Amniotic epithelial cell (primary cell): Measurements from ENCODE around the gene OR10G2.
A peak's percentile ranks its signal among the peaks of the same experiment; 100 is the strongest.
"Not testable (repeated sequence)": the region's sequence is repeated elsewhere in the genome, so short reads cannot be mapped to it uniquely, and the experiment has no call there.

ENCODE experiments used
- DNase-seq: peaks from one replicate; pipeline ENCODE4 v3.0.0-alpha.2; 2010; ENCODE audit warnings: low read depth

Gene OR10G2, protein sequence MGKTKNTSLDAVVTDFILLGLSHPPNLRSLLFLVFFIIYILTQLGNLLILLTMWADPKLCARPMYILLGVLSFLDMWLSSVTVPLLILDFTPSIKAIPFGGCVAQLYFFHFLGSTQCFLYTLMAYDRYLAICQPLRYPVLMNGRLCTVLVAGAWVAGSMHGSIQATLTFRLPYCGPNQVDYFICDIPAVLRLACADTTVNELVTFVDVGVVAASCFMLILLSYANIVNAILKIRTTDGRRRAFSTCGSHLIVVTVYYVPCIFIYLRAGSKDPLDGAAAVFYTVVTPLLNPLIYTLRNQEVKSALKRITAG

DNA sequence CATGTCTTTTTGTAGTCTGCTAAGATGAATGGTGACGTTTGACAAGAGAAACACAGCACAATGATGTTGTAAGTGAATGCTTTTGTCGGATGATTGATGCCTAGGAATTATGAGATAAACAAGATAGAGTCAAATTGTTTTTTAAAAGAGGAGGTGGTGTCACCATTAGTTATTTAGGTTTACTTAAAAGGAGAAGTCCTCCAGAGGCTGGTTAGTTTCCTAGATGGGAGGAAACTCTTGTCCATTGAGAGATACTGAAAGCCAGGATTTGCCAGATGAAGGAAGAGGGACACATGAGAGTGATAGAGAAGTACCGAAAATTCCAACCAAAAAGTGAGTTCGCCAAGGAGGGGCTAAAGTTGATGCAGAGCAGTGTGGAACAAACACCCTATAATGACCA, at the start of gene OR10G2:
TSS of gene OR10G2 (minus strand) at position 101 of the 400 bp plus-strand sequence. CDS start at position 3, 98 bp downstream.
- DNase-seq = no peak

DNA sequence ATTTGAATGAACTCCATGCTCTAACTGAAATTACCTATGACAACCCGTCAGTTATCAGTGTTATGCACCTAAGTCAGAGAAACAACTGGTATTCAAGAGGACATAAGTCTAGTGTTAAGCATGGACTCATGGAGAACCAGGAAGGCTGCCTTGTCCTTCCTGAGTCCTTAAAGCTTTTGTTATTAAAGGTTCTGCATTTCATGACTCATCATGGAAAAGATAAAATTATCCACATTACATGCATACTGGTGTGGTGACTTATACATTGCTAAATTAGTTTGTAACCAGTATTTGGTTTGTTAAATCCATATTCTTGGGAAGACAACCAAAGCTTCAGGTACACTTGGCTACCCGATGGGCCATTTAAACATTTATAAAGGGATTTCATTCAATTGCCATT, 45.3 kb upstream of the OR10G2 start:
- DNase-seq = peak; percentile 73

DNA sequence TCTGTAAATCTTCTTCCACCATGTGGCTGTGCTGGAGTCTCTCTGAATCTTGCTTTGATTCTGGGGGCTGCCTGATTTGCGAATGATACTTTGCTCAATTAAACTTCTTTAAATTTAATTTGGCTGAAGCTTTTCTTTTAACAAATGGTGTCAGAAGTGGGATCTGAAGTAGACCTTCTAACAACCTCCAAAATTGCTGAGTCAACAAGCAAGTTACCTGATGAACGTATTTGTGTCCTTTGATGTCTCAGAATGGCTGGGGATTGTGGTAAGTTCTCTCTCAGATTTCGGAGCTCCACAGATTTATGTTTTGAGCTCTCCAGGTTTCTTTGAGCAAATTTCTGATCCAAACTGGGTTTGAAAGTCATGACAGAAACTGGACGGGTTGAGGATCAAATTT, 40.8 kb upstream of the OR10G2 start:
- DNase-seq = no peak

DNA sequence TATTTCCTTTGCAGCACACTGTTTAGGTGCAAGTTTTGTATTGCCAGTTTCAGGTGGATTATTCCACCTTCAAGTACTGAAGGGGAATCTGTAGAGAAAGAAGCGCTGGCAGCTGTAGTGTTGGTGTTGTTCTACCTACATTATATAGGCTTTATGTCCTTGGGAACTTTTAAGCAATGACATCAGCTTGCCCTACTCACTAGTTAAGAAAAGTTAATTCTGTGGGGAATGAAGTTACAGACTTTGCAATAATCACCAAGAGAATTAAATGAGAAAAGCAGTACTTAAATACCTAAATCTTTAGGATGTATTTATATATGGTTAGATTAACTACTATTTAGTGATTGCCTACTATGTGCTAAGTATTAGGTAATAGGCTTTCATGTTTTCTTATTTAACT, 39.0 kb upstream of the OR10G2 start, which contains the start of gene OR4E1:
TSS of gene OR4E1 (minus strand) at position 101 of the 400 bp plus-strand sequence. CDS start 2,883 bp downstream, outside the sequence.
- DNase-seq = no peak

DNA sequence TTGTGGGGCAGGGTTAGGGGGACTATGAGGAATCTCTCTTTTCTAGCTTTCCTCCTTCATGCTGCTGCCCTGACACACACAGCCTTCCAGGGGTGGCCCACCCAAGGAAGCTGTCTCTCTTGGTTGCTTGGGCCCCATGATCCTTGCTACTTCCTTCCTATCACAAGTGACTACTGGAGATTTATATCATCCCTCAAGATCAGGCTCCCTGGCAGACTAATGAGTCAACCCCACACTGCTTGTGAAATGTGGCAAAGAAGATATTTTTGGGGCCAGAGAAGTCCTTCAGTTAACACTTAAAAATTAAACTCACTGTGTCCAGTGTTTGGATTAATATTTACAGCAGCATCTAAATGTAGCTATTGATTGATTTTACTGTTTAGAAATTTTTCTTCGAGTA, 37.4 kb upstream of the OR10G2 start:
- DNase-seq = peak; percentile 52

DNA sequence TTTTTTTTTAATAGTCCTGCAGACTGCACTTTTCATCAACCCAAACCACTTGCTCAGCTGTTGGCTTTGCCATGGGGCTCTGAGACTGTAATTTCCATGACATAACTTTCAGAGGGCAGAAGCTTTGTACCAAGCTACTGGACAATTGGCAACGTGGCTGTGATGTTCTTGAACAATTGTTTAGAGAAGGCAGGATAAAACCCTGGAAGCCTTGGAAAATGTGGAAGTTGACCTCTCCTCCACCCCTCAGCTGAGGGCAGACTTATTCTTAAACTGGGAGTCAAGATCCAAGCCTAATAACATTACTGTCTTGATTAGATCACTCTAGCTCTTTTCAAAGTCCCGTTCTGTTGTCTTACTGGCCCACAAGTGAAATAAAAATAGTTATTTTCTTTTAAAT, 36.6 kb upstream of the OR10G2 start:
- DNase-seq = no peak

DNA sequence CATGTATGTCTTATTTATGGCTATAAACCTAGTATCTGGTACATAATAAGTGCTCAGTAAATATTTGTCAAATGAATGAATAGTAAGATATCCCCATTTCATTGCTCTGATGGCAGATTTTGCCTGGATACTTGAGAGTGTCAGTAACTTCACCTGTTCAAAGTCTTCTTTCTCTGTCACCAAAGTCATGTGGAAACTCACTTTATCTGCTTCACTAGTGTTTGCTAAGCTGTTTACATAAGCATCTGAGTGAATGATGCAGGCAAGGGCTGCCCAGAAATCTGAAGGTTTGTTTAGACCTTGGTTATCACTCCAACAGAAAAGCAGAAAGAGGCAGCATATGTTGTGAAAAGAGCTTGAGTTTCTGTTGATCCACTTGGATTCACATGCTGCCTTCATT, 34.5 kb upstream of the OR10G2 start:
- no peak for DNase-seq

DNA sequence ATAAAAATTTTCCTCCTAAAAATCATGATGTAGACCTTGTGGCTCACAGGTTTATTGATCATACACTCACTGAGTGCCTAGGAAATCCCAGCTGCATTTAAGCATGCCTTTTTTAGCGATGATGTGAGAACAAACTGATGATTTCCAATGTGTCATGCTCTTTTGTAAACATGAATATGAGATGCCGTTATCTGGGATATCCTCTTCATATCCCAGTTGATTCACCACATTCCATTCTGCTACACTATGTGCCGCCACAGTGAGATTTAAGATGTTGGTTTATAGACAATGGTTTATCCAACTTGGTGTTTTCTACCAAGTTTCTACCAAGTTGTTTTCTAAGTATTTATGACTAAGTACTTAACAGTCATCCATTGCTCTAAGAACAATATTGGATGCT, 33.6 kb upstream of the OR10G2 start:
- DNase-seq = peak; percentile 87

DNA sequence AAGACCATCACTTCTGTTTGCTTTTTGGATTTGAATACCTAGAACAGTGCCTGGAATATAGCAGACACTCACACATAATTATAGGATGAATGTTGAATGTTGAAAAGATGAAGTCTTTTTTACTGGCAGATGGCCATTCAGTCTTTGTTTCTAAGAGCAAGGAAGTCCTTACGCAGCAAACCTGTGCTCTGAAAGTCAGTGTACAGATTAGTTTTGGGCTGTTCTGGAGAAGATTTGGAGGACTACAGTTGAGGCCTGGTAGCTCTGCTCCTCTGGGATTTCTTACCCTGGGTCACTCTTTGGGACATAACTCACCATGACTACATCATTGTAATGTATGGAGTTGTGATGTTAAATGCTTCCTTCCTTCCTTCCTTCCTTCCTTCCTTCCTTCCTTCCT, 22.2 kb upstream of the OR10G2 start:
- DNase-seq = no peak

DNA sequence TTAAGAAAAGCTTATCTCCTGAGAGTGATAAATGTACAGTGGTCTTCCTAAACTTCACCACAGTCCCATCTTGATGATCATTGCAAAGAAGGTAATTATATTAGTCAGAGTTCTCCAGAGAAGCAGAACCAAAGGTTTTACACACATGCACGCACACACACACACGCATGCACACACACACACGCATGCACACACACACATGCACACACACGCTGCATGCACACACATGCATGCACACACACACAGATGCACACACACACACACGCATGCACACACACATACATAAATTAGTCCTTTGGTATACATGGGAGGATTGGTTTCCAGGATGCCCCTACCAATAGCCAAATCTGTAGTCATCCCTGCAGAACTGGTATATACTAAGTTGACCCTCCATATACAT, 19.5 kb upstream of the OR10G2 start:
- DNase-seq = no peak

DNA sequence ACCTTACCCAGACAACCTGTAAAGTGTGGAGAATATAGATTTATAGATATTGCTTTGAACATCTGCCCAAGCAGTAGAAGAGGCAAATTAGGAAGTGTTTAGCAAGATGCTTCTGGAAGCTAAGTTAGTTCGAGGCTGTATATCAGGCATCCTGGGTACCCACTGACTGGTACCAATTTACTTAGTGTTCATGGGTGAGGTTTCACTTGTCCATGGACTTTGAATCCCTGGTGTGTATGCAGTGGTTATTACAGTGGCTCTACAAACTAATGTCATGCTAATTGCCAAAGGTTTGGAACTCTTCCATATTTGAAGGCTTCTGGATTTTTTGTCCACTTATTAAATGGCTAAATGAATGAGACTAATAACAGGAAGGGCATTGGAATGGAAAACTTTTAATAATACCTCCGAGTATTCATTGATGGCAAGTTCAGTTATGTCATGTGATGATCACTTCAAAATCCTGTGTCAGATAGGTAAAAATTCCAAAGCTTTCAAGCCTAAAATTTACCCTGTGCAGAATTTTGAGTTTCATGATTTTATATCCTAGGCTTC, 18.7 kb upstream of the OR10G2 start, which contains the start of gene OR4E2:
TSS of gene OR4E2 (plus strand) at position 505 of the 555 bp plus-strand sequence. CDS start 11,248 bp downstream, outside the sequence.
- no peak for DNase-seq

DNA sequence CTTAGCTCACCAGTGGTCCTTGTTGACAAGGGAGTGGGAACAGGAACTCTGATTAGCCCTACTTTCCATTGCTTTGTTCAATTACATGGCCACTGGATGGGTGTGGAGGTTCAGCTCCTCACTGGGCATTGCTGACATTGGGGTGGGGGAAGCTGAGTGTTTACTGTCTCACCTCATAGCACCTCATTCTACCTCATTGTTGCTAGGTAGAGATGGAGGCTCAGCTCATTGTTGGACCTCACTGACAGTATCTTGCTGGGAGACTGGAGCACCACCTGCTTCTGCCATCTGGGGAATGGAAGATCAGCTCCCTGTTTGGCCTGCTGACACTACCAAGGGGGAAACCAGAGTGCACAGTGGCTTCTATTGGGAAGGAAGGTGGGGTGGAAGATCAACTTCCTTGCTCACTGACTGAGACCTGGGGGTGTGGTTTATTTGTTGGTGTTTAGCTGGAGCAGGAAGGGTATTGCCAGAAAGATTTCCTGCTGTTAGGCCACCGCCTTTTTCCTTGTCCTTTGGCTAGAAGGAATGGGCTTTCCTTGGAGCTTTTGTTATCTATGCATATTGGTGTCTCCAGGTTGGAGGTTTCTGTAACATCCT, 17.6 kb upstream of the OR10G2 start:
- no peak for DNase-seq

DNA sequence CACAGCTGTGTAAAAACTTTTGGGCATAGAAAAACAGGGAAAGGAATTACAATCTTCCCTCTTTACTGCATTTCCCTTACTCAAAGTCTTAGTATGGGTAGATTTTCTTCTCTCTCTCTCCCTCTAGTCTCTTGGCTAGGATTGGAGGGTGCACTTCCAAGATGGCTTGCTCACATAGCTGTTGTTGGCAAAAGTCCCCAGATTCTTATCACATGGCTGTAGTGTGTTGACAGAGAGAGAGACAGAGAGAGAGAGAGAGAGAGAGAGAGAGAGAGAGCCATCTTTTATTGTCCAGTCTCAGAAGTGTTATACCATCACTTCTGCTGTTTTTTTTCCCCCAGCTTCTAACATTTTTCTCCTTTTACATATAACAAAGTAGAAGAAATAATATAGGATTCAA, 12.6 kb upstream of the OR10G2 start:
- DNase-seq = peak; percentile 37

DNA sequence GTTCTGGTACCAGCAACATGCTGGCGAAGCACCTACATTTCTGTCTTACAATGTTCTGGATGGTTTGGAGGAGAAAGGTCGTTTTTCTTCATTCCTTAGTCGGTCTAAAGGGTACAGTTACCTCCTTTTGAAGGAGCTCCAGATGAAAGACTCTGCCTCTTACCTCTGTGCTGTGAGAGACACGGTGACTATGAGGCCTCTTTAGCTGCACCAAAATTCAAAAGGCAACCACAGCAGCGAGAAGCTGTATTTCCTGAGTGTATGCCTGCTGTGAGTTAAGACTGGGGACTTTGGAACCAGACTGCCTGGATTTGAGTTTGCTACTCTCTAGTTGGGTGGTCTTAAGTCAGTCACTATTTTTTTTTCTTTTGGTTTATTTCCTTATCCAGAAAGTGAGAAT, 8.7 kb upstream of the OR10G2 start:
- no peak for DNase-seq

DNA sequence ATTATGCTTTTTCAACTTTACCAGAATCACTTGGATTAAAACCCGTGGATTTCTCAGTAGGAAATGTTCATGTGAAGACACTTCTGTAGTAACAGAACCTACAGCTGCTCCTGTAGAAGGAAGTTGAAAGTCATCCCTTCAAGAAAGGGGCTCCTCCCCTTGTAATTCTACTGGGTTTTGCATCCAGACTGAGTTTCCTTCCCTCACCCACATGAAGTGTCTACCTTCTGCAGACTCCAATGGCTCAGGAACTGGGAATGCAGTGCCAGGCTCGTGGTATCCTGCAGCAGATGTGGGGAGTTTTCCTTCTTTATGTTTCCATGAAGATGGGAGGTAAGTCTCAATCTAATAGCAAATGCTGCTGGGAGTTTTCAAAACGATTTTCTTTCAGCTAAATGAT, 7.9 kb upstream of the OR10G2 start:
- no peak for DNase-seq

DNA sequence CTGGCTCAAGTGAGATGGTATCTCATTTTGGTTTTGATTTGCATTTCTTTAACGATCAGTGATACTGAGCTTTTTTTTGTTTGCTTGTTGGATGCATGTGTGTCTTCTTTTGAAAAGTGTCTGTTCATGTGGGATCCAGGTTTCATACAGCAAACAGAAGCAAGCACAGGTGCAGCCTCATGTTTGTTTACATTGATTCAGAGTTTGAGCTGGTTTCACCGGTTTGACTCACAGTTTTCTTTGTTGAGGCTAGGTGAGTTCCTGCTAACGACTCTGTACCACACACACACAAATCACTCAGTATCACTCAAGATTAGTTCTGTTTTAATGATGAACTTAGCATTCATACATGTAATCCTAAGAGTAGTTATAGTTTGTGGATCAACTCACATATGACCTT, 3.7 kb downstream of the OR10G2 start:
- no peak for DNase-seq

DNA sequence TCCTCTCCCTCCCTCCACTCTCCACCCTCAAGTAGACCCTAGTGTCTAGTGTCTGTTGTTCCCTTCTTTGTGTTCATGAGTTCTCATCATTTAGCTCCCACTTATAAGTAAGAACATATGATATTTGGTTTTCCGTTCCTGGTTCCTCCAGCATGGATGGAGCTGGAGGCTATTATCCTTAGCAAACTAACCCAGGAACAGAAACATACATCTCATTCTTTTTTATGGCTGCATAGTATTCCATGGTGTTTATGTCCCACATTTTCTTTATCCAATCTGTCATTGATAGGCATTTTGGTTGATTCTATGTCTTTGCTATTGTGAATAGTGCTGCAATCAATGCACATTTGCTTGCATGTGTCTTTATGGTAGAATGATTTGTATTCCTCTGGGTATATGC, 4.2 kb downstream of the OR10G2 start:
- DNase-seq = not testable (repeated sequence)

DNA sequence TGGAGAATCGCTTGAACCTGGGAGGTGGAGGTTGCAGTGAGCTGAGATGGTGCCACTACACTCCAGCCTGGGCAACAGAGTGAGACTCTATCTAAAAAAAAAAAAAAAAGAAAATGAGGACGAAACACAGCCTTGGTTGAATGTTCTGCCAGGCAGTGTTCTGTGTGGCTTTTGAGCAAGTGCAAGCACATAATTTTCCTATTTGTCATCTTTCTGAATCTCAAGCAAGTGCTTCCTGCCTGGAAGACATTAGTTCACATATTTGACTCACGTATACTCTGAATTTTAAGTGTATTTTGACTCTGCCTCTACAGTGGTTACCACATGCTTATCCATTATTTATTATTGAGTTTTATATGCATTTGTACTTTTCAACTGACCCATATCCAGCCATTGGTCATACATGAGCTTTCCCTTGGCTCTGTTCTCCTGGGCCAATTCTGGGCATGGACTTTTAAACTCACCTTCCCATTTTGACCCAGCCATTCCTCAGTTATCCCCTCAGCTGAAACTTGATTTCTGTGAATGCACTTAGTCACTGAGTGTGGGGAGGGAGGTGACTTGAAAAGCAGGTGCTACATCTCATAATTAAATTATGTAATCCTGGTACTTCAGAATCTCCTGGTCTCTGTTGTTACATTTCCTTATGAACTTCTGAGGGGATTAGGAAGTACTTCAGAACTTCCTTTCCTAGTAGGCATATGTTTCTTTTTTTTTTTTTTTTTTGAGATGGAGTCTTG, 8.1 kb downstream of the OR10G2 start:
- peak; percentile 52 for DNase-seq

DNA sequence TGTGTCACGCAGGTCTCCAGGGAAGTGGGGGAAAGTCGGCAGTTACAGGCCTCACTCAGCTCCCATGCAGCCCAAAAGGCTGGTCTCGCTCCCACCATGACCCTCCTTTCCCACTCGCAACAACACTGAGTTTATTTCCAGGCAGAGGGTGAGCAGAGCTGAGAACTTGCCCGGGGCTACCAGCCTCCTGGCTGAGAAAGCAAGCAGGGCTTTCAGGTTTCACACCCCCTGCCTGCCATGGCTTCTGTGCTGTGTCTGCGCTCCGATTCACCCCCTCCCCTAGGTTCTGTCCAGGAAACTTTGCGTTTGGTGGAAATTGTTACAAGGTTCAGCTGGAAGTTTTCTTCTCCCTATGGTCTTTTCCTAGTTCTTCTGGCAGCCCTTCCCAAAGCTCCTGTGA, 17.1 kb downstream of the OR10G2 start:
- DNase-seq = no peak

DNA sequence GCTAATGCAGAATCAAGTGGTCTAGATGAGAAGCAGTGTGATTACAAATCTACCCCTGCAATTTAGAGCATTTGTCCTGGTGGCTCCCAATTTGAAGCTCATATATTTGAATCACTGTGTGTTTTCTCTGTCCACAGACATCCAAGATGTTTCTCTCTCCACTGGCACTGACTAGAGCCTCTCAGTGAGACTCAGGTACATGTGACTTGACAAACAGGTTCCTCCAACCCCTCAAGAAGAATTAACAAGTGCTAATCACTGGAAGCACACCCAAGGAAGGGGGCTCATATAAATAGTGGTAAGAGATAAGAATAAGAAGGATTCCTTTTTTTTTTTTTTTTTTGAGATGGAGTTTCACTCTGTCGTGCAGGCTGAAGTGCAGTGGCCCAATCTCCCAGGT, 20.5 kb downstream of the OR10G2 start:
- DNase-seq = no peak

DNA sequence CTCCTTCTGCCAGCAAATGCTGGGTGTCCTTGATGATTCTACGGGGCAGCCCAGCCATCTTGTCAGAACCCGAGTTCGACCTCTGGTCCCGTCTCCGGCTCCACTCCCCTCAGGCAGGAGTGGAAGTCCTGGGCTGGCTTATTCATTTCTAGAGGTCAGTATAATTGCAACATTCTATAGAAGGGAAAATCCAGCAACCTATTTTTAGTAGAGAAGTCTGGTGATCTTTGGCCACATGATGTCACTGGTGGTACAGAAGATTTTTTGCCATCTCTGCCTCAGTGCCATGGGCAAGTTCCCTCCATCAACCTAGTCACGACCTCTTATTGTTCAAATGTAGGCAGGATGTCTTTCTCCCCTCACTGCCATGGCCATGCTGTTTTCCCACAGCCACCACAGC, 22.4 kb downstream of the OR10G2 start:
- no peak for DNase-seq

DNA sequence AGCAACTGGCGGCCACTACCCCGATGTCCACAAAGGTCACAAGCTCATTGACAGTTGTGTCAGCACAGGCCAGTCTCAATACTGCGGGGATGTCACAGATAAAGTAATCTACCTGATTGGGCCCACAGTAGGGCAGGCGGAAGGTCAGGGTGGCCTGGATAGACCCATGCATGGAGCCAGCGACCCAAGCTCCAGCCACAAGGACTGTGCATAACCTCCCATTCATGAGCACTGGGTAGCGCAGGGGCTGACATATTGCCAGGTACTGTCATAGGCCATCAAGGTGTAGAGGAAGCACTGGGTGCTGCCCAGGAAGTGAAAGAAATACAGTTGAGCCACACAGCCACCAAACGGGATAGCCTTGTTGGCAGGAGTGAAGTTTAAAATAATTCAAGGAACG, 32.6 kb downstream of the OR10G2 start:
- not testable (repeated sequence) for DNase-seq

DNA sequence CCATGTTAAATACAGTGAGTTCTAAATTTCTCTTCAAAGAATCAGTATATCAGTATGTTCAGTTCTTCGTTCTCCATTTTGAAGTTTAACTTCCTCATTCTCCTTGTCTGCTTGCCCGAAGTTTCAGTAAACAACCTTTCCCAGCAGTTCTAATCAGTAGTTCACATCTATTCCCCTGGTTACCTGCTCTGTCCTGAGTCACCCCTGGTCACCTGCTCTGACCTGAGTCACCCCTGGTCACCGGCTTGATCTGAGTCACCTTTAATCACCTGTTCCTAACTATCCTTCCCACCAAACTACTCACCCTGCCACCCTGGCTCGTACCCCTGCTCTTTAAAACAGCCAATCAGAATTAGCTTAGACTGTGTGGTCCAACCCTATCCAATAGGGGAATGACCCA, 45.4 kb downstream of the OR10G2 start:
- DNase-seq = no peak
